HG03159 (cell line): ENCODE data around the gene FBXO8.

ENCODE experiments used
- ATAC-seq: cut with Tn5 transposase; IDR thresholded peaks from one replicate; pipeline ENCODE4 v1.9.1; 2021; ENCODE audit warnings: mild to moderate bottlenecking, moderate library complexity; ENCODE audit not compliant: unreplicated experiment

FBXO8 gene

GRCh38 chr4:174211622-174212044 lies 71.8 kb downstream of the FBXO8 start:
- no peak for ATAC-seq

- ATAC-seq = no peak
Observed at GRCh38 chr4:174210952-174211490, 72.4 kb downstream of the FBXO8 start.

GRCh38 chr4:174210354-174210753 lies 73.1 kb downstream of the FBXO8 start:
- no peak for ATAC-seq

- no peak for ATAC-seq
Observed at GRCh38 chr4:174209341-174209740, 74.1 kb downstream of the FBXO8 start.

GRCh38 chr4:174207367-174207766 lies 76.1 kb downstream of the FBXO8 start:
- no peak for ATAC-seq

- ATAC-seq = no peak
Observed at GRCh38 chr4:174204164-174204831, 79.2 kb downstream of the FBXO8 start.

GRCh38 chr4:174201871-174202270 lies 81.6 kb downstream of the FBXO8 start:
- no peak for ATAC-seq

GRCh38 chr4:174199735-174200134 lies 83.7 kb downstream of the FBXO8 start:
- ATAC-seq = no peak

GRCh38 chr4:174198828-174199227 lies 84.6 kb downstream of the FBXO8 start:
- no peak for ATAC-seq

GRCh38 chr4:174198396-174198795 lies 85.1 kb downstream of the FBXO8 start:
- no peak for ATAC-seq

GRCh38 chr4:174193438-174194374 lies 89.8 kb downstream of the FBXO8 start:
- no peak for ATAC-seq

GRCh38 chr4:174192943-174193342 lies 90.5 kb downstream of the FBXO8 start:
- ATAC-seq = no peak

- ATAC-seq = no peak
Observed at GRCh38 chr4:174190832-174191500, 92.5 kb downstream of the FBXO8 start.

- no peak for ATAC-seq
Observed at GRCh38 chr4:174189392-174190015, 94.0 kb downstream of the FBXO8 start.
